HL-60/S4 treated with retinoic acid at 250 ng/mL for 4 days and 3 days (cell line): ENCODE results near the gene CCDC177.

Source experiments
- in situ Hi-C: fragments of 300-500 bp; cut with MboI; formaldehyde crosslinking; loops from 2 replicates; pipeline ENCODE4 v1.7.0; 2022; ENCODE audit warnings: low sequenced_read_pairs

CCDC177 gene

DNA sequence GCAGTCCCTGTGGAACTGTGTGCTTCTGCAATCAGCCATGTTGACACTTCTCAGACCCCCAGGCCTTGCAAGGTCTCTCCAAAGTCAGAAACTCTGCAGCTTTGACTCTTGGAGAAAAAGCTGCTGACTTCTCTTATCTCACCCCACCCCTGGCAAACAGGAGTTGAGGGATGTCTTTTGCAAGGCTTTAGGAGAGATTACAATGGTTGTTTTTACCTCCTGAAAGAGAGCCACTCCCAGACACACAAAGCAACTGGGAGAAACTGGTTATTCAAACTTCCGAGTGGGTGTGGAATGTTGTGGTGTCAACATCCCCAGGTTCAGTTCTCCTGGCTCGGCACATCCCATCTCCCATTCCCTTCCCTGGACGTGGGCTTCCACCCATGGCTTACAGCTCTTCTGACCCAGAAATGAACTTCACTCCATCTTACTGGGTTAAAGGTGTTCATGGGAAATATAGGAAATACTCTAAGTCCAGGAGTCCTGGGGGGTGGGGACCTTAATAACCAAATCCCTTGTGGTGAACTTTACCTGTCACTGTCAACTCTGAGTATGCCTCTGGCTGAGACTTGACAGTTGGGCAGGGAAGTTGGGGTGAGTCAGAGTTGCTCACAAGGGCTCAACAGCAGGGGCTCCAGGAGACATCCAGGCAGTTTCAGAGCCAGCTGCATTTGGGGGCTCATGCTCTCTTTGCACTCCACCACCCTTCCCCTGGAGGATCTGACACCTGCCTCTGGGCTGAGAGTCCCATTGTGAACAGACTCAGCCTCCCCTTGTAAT is 41.9 kb downstream of the CCDC177 start:
- in situ Hi-C loops = no loop called here

DNA sequence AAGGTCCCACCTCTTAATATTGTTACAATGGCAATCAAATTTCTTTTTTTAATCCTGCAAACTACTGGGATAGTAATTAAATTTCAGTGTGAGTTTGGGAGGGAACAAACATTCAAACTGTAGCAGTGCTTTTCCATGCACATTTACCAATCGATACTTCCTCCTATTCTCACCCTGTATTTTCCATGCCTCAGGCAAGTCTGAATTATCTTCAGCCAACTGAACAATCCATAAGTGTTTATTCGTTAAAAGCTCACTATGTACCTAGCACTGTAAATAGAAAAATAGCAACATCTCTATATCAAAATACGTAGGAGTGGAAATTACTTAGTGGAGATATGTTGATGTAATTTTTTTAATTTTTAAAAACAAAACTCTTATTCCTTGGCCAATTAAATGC is 43.5 kb downstream of the CCDC177 start:
- in situ Hi-C loops = no loop called here

DNA sequence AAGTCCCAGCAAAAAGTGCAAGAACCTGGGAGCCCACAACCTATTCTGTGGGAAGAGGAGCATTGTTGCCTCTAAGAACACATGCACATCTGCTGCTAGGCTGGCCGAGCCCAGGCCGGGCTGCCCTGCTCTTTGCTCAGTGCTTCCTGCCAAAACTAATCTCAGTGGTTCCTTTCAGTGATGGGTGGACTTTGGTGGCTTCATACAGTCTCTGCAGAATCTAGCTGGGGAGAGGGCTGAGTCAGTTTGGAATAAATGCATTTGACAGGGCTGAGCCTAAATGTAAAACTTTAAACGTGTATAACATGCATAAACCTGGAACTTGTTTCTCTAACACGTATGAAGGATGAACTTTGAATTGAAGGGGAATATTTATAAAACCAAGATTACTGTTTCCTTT is 44.6 kb downstream of the CCDC177 start:
- in situ Hi-C loops = no loop called here

DNA sequence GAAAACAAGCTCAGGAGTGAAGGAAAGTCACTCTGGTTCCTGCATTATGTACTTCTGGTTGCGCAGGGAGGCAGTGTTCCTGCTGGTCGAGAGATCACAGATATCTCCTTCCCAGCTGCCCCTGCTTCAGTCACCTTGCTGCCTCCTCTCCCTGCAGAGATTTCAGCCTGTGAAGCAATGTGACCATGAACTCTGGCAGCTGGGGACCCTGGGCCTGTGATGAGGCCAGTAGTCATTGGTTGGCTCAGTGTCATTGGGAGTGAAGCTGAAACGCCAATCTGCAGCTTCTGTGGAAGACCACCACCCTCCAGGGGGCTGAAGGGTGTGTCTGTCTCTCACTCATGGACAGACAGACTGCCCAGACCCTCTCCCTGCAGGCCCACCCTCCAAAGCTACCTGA is 45.1 kb downstream of the CCDC177 start:
- in situ Hi-C loops = no loop called here

DNA sequence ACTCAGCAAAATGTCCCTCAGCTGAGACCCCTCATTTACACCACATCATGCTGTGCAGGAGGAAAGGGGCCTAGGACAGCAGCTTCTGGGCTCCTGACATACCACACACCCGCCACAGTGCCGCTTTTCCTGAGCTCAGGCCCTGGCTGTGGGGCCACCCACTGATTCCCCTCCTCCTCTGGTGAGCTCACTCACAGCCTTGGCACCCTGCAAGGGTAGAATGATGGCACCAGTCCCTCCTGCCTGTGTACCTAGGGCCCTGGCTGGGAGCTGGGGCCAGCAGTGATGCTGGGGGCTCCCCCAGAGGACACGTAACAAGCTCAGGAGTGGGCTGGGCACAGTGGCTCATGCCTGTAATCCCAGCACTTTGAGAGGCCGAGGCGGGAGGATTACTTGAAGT is 45.7 kb downstream of the CCDC177 start:
- in situ Hi-C loops = no loop called here

DNA sequence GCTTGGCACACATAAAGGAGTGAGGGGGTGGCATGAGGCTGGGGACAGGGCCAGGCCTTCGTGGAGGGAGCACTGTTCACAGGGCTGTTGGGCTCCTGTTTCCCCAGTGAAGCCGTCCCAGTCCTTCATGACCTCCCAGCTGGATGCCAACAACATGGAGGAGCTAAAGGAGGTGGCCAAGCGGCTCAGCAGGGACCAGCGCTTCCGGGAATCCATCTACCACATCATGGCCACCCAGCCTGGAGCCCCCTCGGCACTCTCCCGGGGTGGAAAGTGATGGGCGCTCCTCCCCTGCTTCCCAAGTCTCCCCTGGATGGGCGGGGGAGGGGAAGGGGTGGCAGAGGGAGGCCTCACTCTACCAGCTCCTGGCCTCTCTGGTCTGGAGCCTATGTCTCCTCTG is 46.5 kb downstream of the CCDC177 start:
- in situ Hi-C loops = no loop called here

DNA sequence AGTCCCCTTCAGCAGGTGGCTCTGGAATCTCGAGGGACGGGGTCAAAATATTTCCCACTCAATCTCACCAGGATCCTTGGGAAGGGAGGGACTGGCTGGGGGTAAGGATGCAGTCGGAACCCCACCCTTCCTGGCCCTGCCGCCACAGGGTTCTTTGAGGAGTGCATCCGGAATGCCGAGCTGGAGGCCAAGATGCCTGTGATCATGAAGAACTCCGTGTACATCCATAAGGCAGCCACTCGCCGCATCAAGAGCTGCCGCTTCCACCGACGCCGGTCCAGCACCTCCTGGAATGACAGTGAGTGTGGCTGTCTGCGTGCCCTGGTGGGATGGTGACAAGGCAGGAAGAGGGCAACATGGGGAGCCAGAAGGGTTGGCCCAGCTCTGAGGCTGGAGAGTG is 47.0 kb downstream of the CCDC177 start:
- in situ Hi-C loops = no loop called here

DNA sequence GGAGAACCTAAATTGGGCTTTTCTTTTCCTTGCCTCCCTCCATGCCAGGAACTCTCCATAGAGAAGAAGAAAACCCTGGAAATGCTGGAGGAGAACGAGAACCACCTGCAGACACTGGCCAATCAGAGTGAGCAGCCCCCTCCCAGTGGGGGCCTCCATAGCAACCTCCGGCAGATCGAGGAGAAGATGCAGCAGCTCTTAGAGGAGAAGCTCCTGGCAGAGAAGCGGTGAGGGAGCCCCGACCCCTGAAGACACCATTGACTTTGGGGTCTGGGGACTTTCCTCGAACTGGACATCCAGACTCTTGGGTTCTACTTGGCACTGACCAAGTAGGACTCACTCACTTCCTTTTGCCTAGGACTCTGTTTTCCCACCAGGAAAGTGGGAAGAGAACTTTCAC is 48.8 kb downstream of the CCDC177 start:
- in situ Hi-C loops = no loop called here

DNA sequence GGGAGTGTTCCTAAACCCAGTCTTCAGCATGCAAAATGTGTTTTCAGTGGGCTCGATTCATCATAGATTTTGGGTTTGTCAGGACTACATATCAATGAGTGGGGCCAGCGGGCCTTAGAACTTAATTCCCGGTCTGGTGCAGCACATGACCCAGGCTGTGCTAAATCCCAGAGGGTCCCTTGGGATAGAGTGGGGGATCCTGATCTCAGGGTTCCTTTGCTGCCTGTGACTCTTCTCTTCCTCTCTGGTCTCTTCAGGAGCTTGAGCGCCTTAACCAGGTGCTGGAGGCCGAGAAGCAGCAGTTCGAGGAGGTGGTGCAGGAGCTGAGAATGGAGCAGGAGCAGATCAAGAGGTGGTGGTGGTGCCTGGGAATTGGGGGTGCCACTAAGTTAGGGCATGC is 52.6 kb downstream of the CCDC177 start:
- in situ Hi-C loops = no loop called here
